Keratinocyte (primary cell): Measurements from ENCODE around the gene UQCRQ. TPM values are rescaled to one million over a fixed set of nuclear protein-coding genes. Genes with fewer than 3 reads are reported as not detected.
"Not testable (repeated sequence)": the region's sequence is repeated elsewhere in the genome, so short reads cannot be mapped to it uniquely, and the experiment has no call there.

Experiments
- DNase-seq: peaks from one replicate; pipeline ENCODE4 v3.0.0-alpha.2; 2011; ENCODE audit warnings: low read depth, missing footprints, low spot score
- FAIRE-seq: peaks from 2 replicates; lab custom pipeline; 2011; peaks lifted over from hg19 to GRCh38; lab: Jason Lieb, UNC
- H2AFZ ChIP-seq: 2 replicates; pipeline ENCODE4 v1.6.0; 2012; ENCODE audit warnings: low read length, control low read depth, inconsistent platforms; ENCODE audit not compliant: control insufficient read depth
- H3K27ac ChIP-seq: 2 replicates; pipeline ENCODE4 v1.5.1; 2011; ENCODE audit warnings: low read length; ENCODE audit not compliant: control insufficient read depth, insufficient read depth
- H3K27me3 ChIP-seq: 3 replicates; pipeline ENCODE4 v1.6.0; 2011; ENCODE audit warnings: low read length; ENCODE audit not compliant: control insufficient read depth, insufficient read depth; ENCODE audit errors: extremely low read depth
- H3K36me3 ChIP-seq, 2 experiments: 2 replicates in 1 of 2; 3 replicates in 1 of 2; pipeline ENCODE4 v1.5.1; 2011; ENCODE audit warnings: low read length in 2 of 2, mild to moderate bottlenecking in 1 of 2; ENCODE audit not compliant: control insufficient read depth in 2 of 2, insufficient read depth in 2 of 2; ENCODE audit errors: extremely low read depth in 1 of 2
- H3K4me1 ChIP-seq: 3 replicates; pipeline ENCODE4 v1.5.1; 2011; ENCODE audit warnings: low read length; ENCODE audit not compliant: control insufficient read depth, insufficient read depth; ENCODE audit errors: extremely low read depth
- H3K4me2 ChIP-seq: 3 replicates; pipeline ENCODE4 v1.6.0; 2011; ENCODE audit warnings: low read depth, low read length; ENCODE audit not compliant: control insufficient read depth, insufficient read depth; ENCODE audit errors: extremely low read depth
- H3K4me3 ChIP-seq, 3 experiments: fragments of 200-600 bp in 1 of 3; sonication (generic) in 1 of 3; 2 replicates in 2 of 3; 3 replicates in 1 of 3; pipeline ENCODE4 v1.5.1; 2011 to 2016; ENCODE audit warnings: low read length in 3 of 3, mild to moderate bottlenecking in 3 of 3, control low read depth in 2 of 3, inconsistent platforms in 1 of 3, low read depth in 1 of 3, mixed read lengths in 1 of 3, mixed run types in 1 of 3, moderate library complexity in 1 of 3; ENCODE audit not compliant: control insufficient read depth in 2 of 3, insufficient read depth in 2 of 3; ENCODE audit errors: extremely low read depth in 1 of 3
- H3K79me2 ChIP-seq: 2 replicates; pipeline ENCODE4 v1.6.0; 2012; ENCODE audit warnings: low read length; ENCODE audit not compliant: control insufficient read depth, insufficient read depth
- H3K9ac ChIP-seq: 3 replicates; pipeline ENCODE4 v1.6.0; 2011; ENCODE audit warnings: low read length; ENCODE audit not compliant: control insufficient read depth, insufficient read depth; ENCODE audit errors: extremely low read depth
- H3K9me1 ChIP-seq: 3 replicates; pipeline ENCODE4 v1.6.0; 2011; ENCODE audit warnings: low read length; ENCODE audit not compliant: control insufficient read depth, insufficient read depth; ENCODE audit errors: extremely low read depth
- H3K9me3 ChIP-seq: 2 replicates; pipeline ENCODE4 v1.5.1; 2012; ENCODE audit warnings: low read depth, low read length; ENCODE audit not compliant: control insufficient read depth
- H4K20me1 ChIP-seq: 3 replicates; pipeline ENCODE4 v1.6.0; 2011; ENCODE audit warnings: low read length; ENCODE audit not compliant: control insufficient read depth, insufficient read depth; ENCODE audit errors: extremely low read depth
- EZH2 ChIP-seq: IDR thresholded peaks from one replicate; pipeline ENCODE4 v1.6.1; 2012; ENCODE audit warnings: inconsistent platforms, mild to moderate bottlenecking, low read length, moderate library complexity
- dilution Hi-C: fragments of 300-500 bp; cut with MboI; formaldehyde crosslinking; loops from one replicate; pipeline ENCODE4 v1.7.0; 2020; ENCODE audit warnings: low sequenced_read_pairs; ENCODE audit not compliant: extremely low pct_ligation_motif_present
- polyA plus RNA-seq, 5 experiments: library from polyadenylated mRNA; depleted of rRNA in 3 of 5; stranded (reverse) in 3 of 5; stranded (forward) in 1 of 5; unstranded in 1 of 5; fragments of >200 nt; gene quantifications; 1 replicate in 1 of 5; 2 replicates in 3 of 5; 3 replicates in 1 of 5; pipeline versions ENCODE4 v1.2.1 to v1.2.3, GENCODE V29; 2011 to 2012; ENCODE audit warnings: missing spikeins in 2 of 5, low read depth in 1 of 5, low replicate concordance in 1 of 5
- TF ChIP-seq, protein P1 (sequence below), 3 experiments: IDR thresholded peaks in 1 of 3; conservative IDR thresholded peaks in 1 of 3; optimal IDR thresholded peaks in 1 of 3; 2 replicates in 2 of 3; 3 replicates in 1 of 3; pipeline versions ENCODE3 to v1.5.1; 2011; ENCODE audit warnings: low read length in 3 of 3, mild to moderate bottlenecking in 3 of 3, moderate library complexity in 2 of 3, control low read depth in 1 of 3, inconsistent platforms in 1 of 3; ENCODE audit not compliant: insufficient read depth in 2 of 3; ENCODE audit errors: extremely low read depth in 1 of 3

UQCRQ gene
- polyA plus RNA-seq, 1 donor (not counting 4 experiments of a cell fraction or from before 2014, with no cell fraction given), result 488 TPM

DNA sequence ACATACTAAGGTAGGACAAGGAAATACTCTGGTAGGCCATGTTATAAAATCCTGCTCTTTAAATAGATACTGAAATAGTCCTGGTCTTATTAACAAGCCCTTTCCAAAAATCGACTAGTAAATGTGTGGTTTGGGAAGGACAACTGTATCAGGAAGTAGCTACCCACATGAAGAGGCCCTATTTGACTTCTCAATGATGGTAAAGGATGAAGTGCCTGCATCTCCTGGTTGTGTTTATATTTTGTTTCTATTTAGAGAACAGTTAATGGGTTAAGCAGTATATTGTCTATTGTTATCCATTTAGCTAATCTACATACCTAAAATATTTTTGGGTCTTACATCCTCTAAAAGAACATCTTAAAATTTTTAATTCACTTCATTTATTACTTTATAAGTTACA is 12.7 kb upstream of the UQCRQ start:
- dilution Hi-C loops, result no loop called here
- Histone ChIP-seq H3K79me2 (no peaks in the 10 kb centered on the region), H3K4me1 (no peaks in the 10 kb centered on the region), H2AFZ (no peak overlapping the region), H4K20me1 (no peaks in the 10 kb centered on the region), H3K9ac (no peak overlapping the region), H3K36me3 (no peaks in the 10 kb centered on the region), H3K27ac (no peak overlapping the region), H3K4me2 (no peak overlapping the region), H3K9me3 (no peaks in the 10 kb centered on the region), H3K4me3 (no peak overlapping the region), H3K27me3 (no peaks in the 10 kb centered on the region), H3K9me1 (no peaks in the 10 kb centered on the region)
- TF ChIP-seq, protein P1, sequence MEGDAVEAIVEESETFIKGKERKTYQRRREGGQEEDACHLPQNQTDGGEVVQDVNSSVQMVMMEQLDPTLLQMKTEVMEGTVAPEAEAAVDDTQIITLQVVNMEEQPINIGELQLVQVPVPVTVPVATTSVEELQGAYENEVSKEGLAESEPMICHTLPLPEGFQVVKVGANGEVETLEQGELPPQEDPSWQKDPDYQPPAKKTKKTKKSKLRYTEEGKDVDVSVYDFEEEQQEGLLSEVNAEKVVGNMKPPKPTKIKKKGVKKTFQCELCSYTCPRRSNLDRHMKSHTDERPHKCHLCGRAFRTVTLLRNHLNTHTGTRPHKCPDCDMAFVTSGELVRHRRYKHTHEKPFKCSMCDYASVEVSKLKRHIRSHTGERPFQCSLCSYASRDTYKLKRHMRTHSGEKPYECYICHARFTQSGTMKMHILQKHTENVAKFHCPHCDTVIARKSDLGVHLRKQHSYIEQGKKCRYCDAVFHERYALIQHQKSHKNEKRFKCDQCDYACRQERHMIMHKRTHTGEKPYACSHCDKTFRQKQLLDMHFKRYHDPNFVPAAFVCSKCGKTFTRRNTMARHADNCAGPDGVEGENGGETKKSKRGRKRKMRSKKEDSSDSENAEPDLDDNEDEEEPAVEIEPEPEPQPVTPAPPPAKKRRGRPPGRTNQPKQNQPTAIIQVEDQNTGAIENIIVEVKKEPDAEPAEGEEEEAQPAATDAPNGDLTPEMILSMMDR (optimal IDR thresholded peaks at IDR 0.05 in 1 of 3, IDR thresholded peaks at IDR 0.05 in 1 of 3, conservative IDR thresholded peaks at IDR 0.05 in 1 of 3; ENCODE audit: extremely low read depth in 1 of 3, insufficient read depth in 2 of 3, low read length in 3 of 3), result no peak
- no peak for TF ChIP-seq EZH2
- DNase-seq (no peak), FAIRE-seq (no peak)

DNA sequence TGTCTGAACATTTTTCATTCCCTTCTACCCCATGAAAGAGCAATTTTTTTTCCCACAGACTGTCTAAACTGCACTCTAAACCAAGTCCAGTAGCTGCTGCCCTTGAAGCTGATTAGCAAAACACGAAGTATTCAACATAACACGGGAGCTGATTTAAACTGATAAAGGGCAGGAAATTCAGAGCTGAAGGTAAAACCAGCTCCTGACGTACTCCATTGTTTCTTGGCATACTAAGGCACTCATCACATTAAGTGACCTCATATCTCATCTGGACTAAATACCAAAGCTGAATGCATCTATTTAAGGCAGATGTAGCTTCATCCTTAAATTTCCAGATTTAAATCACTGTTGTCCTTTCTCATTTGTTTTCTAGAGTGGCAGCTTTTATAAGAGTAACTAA is 12.1 kb upstream of the UQCRQ start:
- Histone ChIP-seq H3K4me2 (no peak overlapping the region), H3K79me2 (no peaks in the 10 kb centered on the region), H3K27me3 (no peaks in the 10 kb centered on the region), H3K9me1 (no peaks in the 10 kb centered on the region), H3K9ac (no peak overlapping the region), H3K27ac (no peak overlapping the region), H3K36me3 (no peaks in the 10 kb centered on the region), H3K9me3 (no peaks in the 10 kb centered on the region), H3K4me1 (no peaks in the 10 kb centered on the region), H3K4me3 (no peak overlapping the region), H4K20me1 (no peaks in the 10 kb centered on the region), H2AFZ (no peak overlapping the region)
- dilution Hi-C loops, result no loop called here
- TF ChIP-seq, protein P1 (optimal IDR thresholded peaks at IDR 0.05 in 1 of 3, IDR thresholded peaks at IDR 0.05 in 1 of 3, conservative IDR thresholded peaks at IDR 0.05 in 1 of 3; ENCODE audit: extremely low read depth in 1 of 3, insufficient read depth in 2 of 3, low read length in 3 of 3), result no peak
- no peak for TF ChIP-seq EZH2
- FAIRE-seq (no peak), DNase-seq (no peak)

DNA sequence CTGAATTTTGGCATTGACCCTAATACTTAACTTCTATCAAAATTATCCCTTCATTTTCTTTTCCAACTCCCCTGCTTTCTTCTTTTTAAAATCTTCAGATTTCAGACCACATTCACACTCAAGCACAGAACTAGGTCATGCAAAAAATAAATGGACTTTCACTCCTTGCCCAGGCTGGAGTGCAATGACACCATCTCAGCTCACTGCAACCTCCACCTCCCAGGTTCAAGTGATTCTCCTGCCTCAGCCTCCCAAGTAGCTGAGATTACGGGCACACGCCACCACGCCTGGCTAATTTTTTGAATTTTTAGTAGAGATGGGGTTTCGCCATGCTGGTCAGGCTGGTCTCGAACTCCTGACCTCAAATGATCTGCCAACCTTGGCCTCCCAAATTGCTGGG is 11.4 kb upstream of the UQCRQ start:
- H3K4me1 ChIP-seq, H3K36me3 ChIP-seq, H3K27me3 ChIP-seq, H3K9ac ChIP-seq, H3K9me1 ChIP-seq, H2AFZ ChIP-seq, DNase-seq, H3K4me2 ChIP-seq, H4K20me1 ChIP-seq, H3K9me3 ChIP-seq, H3K4me3 ChIP-seq, H3K79me2 ChIP-seq, FAIRE-seq, H3K27ac ChIP-seq, dilution Hi-C loops: not testable (repeated sequence)
